HG03432 (cell line): ENCODE data around the gene SULT2B1.
"Not testable (repeated sequence)": the region's sequence is repeated elsewhere in the genome, so short reads cannot be mapped to it uniquely, and the experiment has no call there.

ENCODE experiments used
- ATAC-seq: cut with Tn5 transposase; IDR thresholded peaks from one replicate; pipeline ENCODE4 v1.9.1; 2021; ENCODE audit warnings: mild to moderate bottlenecking, moderate library complexity; ENCODE audit not compliant: unreplicated experiment

Gene SULT2B1

DNA sequence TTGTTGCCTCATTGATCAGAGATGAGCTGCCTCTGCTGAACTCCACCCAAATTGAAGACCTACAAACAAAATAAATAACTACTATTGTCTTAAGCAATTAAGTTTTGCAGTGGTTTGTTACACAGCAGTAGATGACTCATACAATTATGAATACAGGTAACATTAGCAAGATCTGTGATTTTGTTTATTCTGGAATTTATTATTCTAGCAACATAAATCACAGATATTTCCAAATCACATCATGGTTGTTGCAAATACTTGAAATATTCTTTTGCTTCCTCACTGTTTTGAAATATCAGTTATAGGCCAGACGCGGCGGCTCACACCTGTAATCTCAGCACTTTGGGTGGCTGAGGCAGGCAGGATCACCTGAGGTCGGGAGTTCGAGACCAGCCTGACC is 27.2 kb upstream of the SULT2B1 start:
- ATAC-seq, result no peak

DNA sequence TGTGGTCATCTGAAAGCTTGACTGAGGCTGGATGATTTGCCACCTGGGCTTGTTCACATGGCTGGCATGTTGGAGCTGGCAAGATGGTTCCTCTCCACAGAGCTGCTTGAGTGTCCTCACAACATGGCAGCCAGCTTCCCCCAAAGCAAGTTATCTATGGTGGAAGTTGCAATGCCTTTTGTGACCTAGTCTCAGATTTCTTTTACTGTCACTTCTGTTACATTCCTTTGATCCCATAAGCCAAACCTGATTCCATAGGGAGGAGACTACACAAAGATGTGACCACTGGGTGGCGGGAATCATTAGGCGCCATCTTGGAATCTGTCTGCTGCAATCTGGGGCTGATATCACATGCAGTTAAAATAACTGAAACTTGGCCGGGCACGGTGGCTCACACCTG is 22.8 kb upstream of the SULT2B1 start:
- no peak for ATAC-seq

DNA sequence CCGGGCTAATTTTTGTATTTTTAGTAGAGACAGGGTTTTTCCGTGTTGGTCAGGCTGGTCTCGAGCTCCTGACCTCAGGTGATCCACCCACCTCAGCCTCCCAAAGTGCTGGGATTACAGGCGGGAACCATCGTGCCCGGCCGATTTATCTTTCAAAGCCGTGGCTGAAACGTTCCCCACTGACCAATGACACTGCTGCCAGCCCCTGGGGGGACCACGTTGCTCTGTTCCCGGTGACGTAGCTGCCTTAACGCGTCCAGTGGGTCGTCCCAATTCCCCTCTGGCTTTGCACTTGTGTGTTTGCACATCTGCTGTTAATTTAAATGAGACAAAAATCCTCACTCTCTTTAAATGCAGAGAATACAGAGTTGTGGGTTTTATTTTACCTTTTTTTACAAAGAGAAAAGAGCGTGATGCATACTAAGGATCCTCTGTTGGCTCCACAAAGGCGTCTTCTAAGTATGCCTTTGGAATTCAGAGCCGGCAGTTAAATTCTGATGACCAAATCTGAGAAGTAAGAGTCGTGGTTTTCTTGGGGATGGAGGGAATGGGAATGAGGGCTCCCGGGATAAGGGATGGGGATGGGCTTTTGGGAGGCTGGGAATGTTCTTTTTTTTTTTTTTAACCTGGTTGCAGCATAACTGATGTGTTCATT is 21.8 kb upstream of the SULT2B1 start:
- no peak for ATAC-seq

DNA sequence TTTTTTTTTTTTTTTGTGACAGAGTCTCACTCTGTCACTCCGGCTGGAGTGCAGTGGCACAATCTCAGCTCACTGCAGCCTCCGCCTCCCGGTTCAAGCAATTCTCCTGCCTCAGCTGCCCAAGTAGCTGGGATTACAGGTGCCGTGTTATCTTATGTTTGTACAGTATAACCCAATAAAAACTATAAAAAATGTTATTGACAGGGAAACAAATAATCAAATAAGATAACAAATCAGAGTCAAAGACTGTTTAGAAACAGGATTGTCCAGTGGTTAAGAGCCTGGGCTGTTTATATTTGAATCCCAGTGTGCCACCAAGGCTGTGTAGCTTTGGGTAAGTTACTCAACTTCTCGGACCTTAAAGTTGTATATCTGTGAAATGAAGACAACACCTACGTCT is 21.2 kb upstream of the SULT2B1 start:
- ATAC-seq, result no peak

DNA sequence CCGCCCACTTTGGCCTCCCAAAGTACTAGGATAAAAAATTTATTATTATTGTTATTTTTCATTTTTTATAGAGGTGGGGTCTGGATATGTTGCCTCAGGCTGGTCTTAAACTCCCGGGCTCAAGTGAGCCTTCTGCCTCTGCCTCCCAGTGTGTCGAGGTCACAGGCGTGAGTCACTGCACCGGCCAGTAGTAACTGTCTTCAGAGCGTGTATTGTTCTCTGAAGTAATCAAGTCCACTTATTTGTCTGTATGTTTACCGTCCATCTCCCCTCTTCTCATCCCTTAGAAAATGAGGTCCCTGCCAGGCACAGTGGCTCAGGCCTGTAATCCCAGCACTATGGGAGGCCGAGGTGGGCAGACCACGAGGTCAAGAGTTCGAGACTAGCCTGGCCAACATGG is 18.2 kb upstream of the SULT2B1 start:
- ATAC-seq, result no peak

DNA sequence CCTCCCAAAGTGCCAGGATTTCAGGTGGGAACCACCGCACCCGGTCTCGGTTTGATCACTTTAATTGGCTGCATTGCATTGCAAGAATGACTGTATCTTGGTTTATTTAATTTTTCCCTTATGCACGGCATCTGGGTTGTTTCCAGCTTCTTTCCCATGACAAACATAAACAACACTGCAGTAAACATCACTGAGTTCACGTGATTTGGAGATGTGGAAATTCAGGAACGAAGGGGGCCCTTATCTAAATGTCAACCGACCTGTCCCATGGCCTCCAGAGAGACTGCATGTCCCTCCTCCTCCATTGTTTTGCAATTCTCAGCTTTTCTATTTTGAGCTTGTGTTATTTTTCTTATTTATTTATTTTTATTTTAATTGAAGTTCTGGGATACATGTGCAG is 14.4 kb upstream of the SULT2B1 start:
- ATAC-seq, result no peak

DNA sequence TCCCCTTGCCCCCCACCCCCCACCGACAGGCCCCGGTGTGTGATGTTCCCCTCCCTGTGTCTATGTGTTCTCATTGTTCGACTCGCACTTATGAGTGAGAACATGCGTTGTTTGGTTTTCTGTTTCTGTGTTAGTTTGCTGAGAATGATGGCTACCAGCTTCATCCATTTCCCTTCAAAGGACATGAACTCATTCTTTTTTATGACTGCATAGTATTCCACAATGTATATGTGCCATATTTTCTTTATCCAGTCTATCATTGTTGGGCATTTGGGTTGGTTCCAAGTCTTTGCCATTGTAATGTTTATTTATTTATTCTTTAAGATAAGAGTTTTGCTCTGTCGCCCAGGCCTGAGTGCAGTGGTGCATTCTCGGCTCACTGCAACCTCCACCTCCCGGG is 13.9 kb upstream of the SULT2B1 start:
- not testable (repeated sequence) for ATAC-seq

DNA sequence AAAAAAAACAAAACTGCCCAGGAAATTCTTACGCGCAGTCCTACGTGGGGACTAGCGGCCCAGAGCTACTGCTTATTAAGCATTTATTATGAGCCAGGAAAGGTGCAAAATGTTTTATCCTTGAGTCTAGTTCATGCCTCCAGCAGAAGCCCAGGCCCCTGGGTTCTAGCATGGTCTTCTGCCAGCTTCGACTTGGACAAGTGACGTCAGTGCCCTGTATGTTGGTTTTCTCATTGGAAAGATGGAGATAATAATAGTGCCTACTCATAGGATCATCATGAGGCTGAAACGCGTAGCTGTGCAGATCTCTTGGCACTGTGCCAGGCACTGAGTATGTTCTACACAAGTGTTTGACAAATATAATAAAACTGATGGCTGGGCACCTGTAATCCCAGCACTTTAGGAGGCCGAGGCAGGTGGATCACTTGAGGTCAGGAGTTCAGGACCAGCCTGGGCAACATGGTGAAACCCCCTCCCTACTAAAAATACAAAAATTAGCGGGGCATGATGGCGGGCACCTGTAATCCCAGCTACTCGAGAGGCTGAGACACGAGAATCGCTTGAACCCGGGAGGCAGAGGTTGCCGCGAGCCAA is 12.4 kb upstream of the SULT2B1 start:
- no peak for ATAC-seq

DNA sequence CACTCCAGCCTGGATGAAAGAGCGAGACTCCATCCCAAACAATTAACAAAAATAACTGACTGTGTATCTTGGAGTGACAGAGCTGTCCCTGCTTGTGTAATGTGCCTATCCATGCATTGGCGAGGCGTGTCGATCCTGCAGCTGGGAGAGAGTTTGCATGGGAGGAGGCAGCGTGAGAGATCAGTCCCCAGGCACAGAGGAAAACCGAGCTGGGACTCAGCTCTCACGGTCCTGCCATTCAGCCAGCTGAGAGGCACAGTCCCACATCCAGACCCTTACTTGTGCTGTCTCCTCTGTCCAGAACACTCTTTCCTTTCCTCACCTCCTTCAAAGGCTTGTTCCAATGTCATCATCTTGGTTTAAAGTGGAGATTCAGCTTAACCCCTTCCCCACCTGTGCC is 11.9 kb upstream of the SULT2B1 start:
- no peak for ATAC-seq

DNA sequence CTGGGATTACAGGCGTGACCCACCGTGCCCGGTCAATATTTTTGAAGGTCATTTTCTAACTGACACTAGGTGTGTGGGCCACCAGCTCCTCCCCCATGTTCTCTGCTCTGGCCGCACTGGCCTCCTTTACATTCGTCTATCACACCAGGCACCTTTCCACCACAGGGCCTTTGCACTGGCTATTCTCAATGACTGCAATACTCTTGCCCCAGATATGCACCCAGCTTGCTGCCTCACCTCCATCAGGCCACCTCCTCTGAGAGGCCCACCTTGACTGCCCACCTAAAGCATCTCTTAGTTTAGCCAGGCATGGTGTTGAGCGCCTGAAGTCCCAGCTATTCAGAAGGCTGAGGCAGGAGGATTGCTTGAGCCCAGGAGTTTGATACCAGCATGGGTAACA is 10.2 kb upstream of the SULT2B1 start:
- ATAC-seq, result no peak

DNA sequence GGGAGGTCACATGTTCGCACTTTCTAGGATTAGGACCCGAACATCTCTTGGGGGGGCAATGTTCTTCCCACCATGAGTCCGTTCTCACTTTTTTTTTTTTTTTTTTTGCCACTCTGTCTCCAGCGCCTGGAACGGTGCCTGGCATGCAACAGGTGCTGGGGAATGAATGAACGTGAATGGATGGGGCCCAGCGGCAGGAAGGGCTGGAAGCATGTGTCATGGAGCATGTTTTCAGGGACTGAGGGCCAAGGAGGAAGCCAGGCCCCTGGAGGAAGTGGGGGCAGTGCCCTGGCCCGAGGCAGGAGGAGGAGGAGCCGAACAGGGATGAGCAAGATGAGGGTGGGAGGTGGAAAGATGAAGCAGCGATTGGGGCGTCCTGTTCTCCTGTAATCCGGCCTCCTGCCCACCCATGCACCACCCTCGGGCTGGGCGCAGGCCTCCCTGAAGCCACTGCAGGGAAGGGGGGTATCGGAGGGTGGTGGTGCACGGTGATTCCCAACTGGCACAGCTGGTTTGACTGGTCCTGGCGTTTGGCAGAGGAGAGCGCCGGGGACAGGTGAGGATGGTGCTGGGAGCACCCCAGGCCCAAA is 8.8 kb upstream of the SULT2B1 start:
- no peak for ATAC-seq

DNA sequence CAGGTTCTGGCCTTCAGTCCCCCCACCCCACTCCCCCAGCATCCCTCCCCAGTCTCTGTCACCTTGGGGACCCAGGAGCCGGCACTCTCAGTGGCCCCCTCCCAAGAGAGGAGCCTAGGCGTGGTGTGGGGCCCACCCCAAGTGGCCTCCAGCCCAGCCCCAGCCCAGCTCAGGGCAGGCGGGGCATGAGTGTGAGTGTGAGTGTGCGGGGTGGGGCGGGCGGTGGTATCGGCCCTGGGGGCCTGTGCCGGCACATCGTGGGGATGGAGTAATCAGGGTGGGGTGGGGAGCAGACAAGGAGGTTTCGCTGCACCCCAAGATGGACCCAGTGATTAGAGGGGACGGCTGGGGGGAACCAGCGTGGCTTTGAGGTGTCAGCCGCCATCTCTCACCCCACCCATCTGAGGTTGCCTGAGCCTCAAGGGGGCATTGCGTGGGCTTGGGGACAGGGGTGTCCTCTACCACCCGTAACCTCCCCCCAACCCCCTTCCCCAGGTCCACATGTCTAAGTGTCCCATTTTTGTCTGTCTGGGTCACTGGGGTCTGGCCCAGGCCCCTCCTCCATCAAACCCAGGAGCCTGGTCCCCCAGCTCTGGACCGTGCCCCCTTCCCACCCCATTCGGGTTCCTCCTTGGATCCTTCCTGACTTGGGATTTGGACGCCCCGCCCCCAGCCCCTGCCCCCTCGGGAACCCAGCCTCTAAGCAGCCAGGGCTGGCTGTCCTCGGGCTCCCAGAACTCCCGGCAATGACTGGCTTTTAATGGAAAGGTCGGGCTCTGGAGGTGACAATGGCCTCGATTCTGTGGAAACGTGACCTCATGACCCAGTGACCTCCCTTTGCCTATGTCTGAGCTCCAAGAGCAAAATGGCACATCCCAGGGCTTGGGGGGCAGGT is 6.9 kb upstream of the SULT2B1 start:
- no peak for ATAC-seq

DNA sequence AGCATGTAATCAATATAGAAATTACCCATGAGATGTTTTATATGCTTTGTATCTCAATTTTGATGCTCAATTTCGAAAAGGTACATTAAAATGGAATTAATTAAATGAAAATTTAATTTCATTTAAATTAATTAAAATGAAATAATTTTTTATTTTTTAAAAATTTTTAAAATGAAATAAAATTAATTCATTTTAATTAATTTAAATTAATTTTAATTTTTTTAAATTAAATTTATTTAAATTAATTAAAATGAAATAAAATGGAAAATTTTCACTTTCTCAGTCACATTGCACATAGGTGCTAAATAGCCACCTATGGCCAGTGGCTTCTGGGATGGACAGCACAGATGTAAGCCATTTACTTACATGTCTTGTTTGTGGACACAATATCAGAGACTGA is 4.2 kb upstream of the SULT2B1 start:
- ATAC-seq, result no peak

DNA sequence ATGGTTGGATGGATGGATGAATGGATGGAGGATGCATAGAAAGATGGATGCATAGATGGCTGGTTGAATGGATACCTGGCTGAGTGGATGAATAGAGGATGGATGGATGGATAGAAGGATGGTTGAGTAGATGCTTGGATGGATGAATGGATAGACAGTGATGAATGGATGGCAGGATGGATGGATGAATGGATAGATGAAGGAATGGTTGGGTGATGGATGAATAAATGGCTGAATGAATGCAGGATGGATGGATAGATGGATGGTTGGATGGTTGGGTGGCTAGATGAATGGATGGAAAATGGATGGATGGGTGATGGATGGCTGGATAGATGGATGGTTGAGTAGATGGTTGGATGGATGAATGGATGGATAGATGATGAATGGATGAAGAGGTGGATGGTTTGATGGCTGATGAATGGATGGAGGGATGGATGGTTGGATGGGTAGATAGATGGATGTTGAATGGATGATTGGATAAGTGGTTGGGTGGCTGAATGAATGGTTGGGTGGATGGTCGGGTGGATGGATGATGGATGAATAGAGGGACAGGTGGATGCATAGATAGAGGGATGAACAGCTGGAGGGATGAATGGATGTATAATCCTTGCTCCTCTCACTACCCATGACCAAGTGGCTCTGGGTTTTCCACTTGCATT is 3.6 kb upstream of the SULT2B1 start:
- ATAC-seq, result no peak

DNA sequence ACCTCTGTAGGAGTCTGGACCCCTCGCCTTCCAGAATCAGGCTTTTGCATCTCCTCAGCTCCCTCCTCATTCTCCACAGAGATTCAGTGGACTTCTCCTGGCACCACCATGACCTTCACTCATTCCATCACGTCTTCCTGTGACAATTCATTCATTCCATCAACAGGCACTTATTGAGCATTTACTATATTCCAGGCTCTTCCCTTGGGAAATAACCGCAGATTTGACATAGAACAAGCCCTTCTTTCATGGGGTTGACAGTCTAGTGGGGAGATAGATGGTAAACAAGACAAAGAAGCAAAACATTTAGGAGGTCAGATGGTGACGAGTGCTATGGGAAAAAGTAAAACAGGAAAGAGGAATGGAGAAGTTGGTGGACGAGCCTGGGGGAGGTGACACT is 2.6 kb upstream of the SULT2B1 start:
- no peak for ATAC-seq

DNA sequence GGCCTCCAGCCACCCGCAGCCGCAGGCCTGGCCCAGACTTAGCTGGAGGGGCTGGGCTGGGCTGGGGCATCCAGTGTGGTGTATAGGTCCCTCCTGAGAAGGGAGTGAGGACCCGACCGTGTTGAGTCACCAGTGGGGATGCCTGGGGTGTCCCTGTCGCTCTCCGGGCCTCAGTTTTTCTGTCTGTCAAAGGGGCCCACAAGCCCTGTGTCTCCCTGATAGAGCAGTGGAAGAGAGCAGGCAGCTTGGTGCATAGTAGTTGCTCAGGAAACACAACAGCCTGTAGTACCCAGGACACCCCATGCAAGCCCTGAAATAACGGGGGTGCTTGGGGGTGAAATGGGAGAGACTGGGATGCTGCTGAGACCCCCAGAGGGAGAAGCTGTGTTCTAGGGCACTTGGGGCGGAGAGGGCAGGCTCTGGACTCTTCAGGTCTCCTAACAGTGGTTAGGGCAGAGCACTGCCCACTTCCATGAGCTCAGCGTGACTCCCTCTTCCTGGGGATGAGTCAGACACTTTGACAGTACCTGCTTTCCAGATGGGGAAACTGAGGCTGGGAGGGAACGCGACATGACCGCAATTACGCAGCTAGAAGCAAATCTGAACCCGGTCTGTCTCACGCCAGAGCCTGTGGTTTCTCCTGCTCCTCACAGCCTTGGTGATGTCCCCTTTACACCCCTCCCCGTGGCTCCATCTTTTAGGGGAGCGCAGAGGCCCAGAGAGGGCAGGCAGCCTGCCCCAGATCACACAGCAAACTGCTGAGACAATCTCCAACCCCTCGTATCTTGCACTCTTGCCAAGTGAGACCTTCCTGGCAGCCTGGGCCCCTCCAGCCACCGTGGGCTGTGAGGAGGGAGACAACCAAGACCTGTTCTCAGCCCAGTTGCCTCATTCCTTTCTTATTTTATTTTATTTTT is 692 bp downstream of the SULT2B1 start:
- ATAC-seq, result no peak

DNA sequence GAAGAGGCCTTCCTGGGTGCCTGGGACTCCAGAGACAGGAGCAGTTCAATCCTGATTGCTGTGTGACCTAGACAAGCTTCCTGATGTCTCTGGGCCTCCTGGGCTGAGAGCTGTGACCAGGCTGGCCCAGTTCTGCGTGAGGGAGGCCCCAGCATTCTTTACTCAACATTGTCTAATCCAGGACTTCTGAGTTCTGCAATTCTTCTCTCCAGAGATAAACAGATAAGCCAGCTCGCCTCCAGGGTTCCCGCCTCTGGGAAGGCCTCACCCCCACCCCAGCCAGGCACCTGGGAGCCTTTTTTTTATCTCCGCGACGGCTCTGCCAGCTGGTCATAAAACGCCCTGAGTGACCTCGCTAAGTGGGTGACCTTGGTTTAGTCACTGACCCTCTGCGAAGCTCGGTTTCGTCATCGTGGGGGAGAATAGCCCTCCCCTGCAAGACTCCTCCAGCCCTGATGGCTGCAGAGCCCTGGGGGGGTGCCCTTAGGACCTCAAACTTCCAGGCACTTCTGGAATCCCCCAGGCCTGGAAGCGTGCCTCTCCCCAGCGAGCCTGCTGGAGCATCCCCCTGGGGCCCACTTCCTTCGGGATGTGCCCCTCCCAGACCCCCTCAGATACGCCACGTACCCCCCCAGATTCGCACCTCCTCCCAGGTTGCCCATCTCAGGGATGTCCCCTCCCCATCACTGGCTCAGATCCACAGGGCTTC is 1.9 kb downstream of the SULT2B1 start:
- ATAC-seq, result no peak

DNA sequence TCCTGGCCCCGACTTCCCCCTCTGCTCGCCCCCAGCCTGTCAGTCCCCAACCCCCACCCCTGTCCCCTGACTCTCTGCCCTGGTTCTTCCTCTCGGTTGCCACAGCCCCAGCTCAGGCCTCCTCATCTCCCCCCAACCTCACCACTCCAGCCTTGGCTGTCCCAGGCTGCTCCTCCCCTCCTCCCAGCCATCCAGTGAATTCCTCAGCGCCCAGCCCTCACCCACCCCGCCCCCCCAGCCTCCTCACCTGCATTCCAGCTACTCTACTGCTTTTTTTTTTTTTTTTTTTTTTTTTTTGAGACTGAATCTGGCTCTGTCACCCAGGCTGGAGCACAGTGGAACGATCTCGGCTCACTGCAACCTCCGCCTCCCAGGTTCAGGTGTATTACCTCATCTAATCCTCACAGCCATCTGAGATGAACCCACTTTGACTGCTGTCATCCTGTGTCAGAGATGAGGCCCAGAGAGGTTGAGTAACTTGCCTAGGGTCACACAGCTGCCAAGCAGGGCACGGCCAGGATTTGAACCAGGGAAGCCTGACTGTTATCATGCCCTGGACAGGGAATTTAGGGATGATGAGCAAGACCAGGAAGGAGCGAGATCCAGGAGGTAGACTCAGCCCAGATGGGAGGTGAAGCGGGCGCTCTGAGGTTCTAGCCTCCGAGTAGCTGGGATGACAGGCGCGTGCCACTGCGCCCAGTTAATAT is 2.6 kb downstream of the SULT2B1 start:
- no peak for ATAC-seq

DNA sequence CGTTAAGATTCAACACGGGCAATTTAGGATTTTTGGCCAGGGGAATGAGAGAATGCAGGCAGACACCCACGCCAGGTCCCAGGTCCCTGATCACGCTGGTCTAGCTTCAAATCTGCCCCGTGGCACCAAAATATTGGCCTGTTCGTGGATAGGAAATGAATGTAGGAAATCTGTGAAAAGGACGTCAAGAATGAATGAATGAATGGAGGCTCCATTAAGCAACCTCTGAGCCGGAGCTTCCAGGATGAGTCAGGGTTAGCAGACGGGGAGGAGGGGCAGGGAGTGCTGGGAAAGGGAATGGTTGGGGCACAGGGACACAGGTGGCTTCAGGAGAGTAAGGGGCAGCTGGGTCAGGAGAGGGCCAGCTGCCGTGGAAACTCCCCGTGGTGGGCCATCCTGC is 4.2 kb downstream of the SULT2B1 start:
- no peak for ATAC-seq
